Effector CD8-positive, alpha-beta T cell (primary cell): ENCODE results near the gene ZNF747.
"Not testable (repeated sequence)": the region's sequence is repeated elsewhere in the genome, so short reads cannot be mapped to it uniquely, and the experiment has no call there.

Source experiments
- DNase-seq: peaks from one replicate; lab custom pipeline; 2025; lab: John Stamatoyannopoulos, UW

Gene ZNF747

DNA sequence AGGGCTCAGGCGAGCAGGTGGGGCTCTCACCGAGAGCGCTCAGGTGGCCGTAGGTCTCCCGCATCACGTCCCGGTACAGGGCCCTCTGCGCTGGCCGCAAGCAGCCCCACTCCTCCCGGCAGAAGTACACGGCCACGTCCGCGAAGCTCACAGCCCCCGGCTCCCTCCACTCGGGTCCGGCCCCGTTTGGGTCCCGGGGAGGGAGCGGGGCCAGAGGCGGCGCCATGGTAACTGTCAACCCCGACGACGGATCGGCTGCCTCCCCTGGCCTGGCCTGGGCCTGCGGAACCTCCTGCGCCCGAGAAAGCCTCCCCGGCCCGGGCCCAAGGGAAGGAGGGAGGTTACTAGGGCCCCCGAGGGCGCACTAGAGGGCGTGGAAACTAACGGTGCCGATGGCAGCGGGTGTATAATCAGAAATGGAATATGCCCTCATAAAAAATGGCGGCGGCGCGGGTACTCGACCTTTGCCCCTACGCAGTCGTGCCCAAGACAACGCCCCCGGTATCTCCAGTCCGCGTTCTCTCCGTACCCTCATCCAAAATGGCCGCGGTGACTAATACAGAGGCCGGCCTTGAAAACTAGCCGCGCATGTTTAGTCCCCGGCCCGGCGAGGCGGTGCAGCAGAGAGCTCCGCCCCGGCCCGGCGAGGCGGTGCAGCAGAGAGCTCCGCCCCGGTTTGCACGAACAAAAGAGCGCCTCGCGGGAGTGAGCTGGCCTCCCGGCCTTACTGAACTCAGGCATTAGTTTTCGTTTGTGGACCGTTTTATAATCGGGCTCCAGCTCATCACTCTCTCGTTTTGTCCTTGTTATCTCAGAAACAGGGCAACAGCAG, 23.5 kb upstream of the ZNF747 start, which contains the start of gene ZNF764:
ZNF764 (minus strand) TSS at position 418 of the 832 bp plus-strand sequence; CDS start at position 226, 192 bp downstream.
- DNase-seq, result peak; percentile 89

DNA sequence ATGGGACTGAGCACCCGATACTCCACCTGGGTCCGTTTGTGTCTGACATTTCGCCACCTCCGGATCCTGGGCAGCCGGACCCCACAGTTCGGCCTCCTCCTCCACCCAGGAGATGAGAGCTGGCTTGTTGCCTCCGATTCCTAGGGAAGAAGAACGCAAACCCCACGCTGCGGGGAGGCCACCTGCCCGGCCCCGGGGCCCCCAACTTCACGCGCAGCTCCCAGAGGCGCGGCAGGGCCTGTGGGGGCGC, 23.0 kb upstream of the ZNF747 start:
- no peak for DNase-seq

DNA sequence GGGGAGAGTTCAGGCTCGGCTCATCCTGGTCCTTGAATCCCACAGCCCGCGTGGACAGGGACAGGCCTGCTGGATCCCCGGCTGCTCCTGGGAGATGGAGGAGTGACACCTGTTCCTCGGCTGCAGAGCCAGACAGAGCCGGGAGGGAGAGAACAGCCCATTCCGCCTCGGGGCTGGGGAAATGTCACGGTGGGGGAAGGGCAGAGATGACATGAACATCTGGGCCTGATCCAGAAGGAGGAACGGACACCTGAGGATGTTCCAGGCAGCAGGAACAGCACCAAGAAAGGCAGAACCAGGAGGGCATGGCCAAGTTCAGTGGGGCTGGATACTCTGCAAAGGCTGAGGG, 21.4 kb upstream of the ZNF747 start:
- DNase-seq, result no peak

DNA sequence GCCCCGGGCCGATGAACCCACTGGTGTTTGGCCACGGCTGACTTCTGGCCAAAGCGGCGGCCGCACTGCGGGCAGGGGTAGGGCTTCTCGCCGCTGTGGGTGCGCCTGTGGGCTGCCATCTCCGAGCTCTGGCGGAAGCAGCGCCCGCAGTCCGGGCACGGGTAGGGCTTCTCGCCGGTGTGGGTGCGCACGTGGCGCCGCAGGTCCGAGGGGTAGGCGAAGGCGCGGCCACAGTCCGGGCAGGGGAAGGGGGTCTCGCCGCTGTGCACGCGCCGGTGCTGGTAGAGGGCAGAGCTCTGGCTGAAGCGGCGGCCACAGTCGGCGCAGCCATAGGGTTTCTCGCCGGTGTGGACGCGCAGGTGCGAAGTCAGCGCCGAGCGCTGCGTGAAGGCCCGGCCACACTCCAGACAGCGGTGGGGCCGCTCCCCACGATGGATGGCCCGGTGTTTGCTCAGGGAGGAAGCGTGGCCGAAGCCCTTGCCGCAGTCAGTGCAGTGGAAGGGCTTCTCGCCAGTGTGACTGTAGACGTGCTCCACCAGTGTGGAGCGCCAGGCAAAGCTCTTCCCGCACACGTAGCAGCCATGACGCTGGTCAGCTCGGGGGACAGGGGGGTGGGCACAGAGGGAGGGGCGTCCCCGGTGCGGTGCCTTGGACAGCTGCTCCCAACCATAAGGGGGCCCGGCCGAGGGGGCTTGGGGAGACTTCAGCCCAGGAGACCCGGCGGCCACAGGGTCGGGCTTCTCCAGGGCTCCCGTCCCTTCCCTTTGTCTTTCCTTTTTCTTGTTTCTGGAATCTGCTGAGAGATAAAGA, 20.9 kb upstream of the ZNF747 start:
- DNase-seq, result no peak

DNA sequence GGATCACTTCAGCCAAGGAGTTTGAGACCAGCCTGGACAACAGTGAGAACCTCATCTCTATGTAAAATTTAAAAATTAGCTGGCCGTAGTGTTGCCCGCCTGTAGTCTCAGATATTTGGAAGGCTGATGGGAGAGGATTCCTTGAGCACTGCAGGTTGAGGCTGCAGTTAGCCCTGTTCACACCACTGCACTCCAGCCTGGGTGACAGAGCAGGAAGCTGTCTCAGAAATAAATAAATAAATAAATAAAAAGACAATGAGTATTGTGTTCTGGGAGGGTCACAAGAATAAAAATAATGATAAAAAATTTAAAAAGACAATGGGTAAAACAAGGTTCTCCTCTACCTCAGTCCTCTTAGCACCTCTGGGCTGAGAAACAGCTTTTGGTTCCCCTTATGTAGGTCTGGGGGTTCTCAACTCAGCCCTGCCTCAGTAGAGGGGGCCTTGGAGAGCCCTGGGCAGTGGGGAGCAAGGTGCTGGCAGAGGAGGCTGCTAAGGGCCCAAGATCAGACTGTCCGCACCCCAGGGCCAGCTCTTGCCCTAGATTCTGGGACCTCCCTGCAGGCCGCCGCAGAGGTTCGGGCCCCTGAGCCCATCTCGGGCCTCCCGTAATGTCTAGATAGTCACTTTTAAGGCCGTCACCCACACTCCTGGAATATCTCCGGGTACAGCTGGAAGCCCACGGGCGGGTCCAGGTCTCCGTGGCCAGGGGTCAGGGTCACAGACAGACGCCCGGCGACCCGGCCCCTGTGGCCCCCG, 20.1 kb upstream of the ZNF747 start:
- no peak for DNase-seq

DNA sequence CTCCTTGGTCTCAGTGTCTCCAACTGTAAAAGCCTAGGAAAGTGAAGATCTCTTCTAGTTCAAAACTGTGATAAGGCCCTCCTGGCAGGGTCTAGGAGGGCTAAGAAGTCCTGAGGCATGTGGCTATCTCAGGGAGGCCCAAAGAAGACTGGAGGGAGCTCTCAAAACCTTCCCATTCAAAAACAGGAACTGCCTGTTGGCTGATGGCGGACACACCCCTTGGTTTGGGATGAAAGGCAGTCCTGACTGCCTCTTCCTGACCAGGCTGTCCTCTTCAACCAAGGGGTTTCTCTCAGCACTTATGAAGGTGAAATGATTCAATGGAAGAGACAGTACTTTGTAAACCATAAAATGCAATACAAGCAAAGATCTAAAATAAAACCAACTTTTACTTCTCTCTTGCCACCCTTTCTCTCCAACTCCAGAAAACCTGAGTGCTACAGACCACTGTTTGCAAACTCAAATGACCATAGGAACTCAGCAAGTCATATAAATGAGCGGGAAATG, 18.8 kb upstream of the ZNF747 start:
- no peak for DNase-seq

DNA sequence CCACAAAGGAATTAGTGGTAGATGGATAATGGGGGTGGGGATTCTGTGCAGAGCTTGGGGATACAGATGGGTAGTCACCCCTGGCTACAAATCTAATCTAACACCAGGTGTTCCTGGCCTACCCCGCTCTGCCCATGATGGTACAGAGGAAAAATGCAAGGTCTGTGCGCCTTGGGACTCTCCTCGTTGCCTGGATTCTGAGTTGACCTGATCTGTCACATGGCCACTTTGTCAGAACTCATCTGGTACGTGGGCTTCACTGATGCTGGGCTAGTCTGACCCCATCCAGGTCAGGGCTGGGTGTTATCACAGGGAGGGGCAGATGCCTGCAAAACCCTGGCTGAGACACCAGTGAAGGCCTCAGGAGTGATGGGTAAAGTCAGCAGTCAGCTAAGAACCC, 18.3 kb upstream of the ZNF747 start:
- no peak for DNase-seq

DNA sequence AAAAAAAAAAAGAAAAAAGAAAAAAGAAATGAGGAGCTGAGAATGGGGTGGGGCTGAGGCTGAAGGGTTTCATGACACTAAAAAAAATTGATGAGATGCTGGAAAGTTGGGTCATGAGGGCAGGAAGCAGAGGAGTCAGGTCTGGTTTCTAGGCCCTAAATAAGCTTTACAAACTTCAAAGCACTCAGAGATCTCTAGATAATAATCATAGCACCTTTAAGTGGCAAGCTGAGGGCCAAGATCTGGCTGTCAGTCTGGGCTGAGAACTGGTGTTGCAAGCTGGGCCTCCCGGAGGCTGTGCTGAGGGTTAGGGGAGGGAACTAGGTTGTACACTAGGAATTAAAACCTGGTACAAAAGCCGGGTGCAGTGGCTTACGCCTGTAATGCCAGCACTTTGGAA, 17.1 kb upstream of the ZNF747 start:
- DNase-seq, result peak; percentile 31

DNA sequence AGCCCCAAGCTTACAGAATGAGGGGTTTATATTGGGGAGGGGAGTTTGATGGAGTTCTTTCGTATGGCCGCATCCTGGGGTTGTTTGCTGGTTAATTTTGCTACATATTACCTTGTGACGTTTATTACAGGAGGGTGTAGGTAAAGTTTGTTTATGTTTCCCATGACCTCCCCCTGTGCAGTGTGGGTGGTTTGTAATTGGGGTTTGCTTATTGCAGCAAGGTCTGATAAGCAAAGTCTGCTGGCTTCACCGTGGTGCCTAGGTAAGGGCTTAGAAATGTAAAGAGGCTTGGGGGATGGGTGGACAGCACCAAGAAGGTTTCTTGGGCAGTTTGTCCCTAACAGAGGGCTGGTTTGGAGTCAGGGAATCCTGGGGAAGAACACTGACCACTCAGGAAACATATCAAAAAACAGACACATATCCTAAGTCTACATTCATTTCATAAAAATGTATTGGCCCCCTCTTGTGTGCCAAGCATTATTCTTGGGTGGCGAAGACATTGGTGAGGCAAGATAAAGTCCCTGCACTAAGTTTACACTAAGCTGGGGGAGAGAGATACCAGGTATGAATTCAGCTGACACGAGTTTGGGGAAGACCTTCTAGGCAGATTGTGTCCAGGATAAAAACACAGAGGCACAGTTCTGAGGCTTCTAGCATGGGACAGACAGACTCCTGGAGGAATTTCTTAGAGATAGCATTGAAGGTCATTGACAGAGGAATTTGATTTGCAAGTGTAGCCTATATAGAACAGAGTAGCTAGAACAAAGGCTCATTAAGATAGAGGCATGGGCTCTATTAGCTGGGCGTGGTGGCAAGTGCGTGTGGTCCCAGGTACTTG, 14.0 kb upstream of the ZNF747 start:
- DNase-seq, result no peak

DNA sequence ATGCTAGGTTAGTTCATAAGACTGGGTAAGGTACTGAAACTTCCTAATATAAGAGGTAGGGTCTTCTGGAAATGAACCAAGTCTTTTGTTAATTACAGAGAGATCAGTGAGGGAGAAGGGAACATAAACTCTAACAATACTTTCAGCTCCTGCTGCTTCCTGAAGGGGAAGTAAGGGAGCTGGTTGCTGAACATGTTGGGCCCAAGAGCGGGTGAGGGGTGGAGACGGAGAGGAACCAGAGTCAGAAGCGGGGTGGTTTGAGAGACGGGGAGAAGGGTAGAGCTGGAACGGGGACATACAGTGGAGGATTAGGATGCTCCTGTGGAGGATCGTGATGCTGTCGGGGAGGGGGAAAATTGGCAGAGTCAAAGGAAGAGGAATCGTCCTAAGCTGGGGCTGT, 11.5 kb upstream of the ZNF747 start:
- no peak for DNase-seq

DNA sequence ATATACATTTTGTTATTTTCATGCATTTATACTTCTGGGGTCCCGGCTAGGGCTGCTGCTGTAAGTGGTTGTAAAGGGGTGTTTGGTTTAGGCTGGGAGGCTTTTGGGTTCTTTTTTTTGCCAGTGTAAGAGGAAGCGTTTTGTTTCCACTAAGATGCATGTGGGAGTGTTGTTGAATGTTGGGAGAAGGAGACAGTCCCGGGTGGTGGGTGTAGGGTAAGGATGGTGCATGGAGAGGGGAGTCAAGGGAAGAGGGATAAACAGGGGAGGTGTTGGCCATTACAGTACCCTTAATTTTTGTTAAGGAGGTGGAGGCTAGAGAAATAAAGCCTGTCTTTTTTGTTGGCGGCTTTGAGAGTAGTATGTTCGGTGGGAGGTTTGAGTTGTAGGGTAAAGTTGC, 8.4 kb upstream of the ZNF747 start:
- DNase-seq, result no peak

DNA sequence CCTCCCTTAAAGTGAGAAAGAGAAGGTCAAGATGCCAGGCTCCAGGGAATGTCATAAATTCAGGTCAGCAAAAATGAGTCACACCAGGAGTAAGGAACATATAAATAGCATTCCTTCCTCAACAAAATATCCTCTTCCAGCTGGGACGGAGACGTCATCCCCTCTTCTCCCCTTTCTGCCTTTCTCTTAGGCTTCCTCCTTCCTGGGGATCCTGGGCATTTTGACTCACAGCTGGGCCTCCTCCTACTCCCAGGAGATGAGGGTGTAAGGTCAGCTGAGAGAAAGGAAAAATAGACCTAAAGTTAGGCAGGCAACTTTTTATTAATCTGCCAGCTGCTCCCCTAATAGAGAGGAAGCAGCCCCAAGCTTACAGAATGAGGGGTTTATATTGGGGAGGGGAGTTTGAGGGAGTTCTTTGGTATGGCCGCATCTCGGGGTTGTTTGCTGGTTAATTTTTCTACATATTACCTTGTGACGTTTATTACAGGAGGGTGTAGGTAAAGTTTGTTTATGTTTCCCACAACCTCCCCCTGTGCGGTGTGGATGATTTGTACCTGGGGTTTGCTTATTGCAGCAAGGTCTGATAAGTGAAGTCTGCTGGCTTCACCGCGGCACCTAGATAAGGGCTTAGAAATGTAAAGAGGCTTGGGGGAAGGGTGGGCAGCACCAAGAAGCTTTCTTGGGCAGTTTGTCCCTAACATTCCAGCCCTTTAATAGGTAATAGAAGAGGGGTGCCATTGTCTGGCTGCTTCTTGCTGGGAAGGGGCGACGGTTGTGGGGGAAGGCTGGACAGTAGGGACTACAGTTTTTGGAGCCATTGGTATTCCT, 7.1 kb upstream of the ZNF747 start:
- no peak for DNase-seq

DNA sequence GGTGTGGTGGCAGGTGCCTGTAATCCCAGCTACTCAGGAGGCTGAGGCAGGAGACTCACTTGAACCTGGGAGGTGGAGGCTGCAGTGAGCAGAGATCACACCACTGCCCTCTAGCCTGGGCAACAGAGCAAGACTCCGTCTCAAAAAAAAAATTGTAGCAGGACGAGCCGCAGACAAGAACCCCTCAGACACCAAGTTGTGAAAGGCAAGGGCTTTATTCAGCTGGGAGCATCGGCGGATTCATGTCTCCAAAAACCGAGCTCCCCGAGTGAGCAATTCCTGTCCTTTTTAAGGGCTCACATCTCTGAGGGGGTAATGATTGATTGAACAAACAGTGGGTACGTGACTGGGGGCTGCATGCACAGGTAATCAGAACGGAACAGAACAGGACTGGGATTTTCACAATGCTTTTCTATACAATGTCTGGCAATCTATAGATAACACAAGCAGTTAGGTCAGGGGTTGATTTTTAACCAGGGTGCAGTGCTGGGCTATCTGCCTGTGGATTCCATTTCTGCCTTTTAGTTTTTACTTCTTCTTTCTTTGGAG, 6.3 kb upstream of the ZNF747 start:
- not testable (repeated sequence) for DNase-seq

DNA sequence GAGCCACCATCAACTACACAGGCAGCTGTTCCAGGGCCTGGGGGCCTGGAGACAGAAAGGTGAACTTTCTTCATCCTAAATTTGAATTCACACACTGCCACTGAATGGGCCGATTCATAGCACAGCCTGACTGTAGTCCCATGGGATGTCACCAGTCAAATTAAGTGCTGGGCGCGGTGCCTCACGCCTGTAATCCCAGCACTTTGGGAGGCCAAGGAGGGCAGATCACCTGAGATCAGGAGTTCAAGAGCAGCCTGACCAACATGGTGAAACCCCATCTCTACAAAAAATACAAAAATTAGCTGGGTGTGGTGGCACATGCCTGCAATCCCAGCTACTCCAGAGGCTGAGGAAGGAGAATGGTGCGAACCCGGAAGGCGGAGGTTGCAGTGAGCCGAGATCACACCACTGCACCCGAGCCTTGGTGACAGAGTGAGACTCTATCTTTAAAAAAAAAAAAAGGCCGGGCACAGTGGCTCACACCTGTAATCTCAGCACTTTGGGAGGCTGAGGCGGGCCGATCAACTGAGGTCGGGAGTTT, 5.4 kb upstream of the ZNF747 start:
- not testable (repeated sequence) for DNase-seq

DNA sequence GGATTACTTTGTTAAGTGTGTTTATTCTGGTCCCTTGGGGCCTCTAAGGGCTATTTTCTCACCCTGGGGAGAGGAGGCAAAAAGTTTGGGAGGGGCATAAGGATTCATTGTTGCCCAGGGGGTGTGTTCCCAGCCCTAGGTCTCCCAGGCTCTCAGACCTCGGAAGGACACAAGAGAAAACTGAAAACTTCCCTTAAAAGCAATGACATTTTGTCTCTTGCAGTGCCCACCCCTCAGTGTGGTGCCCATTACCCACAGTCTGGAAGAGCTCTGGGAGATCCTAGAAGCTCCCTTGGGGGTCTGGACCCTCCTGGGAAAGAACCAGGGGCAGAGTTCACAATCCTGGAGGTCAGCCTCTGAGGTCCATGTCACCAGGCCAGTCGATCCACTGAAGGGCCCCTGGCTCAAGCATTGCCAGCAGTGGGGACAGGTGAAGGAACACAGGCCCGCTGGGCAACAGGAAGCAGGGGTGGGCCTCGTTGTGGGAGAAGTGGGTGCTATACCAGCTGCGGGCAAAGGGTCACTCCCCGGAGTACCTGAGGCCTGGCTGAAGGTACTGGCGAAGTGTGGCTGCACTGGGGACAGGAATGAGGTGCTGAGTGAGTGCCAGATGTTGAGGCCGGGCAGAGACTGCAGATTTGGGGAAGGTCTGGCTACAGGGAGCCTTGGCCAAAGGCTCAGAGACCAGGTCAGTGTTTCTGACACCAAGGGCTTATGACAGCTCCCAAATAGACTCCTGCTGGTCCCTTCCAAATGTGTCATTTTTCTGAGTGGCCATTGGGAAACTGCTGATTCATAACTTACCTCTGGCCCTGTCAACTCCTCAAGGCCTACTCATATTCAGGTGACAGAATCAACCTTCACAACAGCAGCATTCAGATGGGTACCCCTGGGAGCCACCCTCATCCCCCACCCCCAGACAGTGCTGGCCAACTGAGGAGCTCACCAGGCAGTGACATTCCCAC, 4.6 kb upstream of the ZNF747 start:
- no peak for DNase-seq

DNA sequence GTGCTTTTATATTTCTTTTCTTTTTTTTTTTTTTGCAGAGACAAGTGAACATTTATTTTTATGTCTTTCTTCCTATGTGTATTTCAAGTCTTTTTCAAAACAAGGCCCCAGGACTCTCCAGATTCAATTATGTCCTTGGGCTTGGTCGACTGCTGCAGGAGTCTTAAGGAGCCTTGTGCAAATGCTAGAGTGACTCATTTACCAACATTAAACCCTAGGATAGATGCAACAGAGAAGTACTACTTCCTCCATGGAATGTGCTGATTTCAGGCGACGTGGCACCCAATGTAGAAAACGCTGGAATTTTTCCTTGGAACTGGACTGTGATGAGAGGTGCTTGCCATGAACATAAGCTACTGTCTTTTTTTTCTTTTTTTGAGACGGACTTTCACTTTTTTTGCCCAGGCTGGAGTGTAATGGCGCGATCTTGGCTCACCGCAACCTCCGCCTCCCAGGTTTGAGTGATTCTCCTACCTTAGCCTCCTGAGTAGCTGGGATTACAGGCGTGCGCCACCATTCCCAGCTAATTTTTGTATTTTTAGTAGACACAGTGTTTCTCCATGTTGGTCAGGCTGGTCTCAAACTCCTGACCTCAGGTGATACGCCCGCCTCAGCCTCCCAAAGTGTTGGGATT, 1.9 kb upstream of the ZNF747 start:
- DNase-seq, result not testable (repeated sequence)

DNA sequence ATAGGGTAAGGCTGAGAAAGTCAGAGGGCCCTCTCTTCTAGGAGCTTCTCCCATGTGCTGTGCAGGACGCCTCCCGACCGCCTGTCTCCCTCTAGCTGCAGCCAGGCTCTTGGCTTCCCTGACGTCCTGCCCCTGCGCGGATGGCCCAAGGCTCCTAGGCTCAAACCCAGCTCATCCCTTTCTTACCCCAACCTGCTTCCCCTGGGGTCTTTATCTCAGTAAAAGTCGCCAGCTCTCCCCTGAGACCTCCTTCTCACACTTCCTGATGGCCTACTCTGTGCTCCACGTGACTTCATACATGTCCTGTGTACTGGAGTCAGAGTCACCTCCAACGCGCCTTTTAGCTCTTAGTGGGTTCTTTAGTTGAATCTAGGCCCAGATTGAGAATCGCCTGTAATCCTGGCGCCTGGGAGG, 1.1 kb upstream of the ZNF747 start:
- peak; percentile 15 for DNase-seq

DNA sequence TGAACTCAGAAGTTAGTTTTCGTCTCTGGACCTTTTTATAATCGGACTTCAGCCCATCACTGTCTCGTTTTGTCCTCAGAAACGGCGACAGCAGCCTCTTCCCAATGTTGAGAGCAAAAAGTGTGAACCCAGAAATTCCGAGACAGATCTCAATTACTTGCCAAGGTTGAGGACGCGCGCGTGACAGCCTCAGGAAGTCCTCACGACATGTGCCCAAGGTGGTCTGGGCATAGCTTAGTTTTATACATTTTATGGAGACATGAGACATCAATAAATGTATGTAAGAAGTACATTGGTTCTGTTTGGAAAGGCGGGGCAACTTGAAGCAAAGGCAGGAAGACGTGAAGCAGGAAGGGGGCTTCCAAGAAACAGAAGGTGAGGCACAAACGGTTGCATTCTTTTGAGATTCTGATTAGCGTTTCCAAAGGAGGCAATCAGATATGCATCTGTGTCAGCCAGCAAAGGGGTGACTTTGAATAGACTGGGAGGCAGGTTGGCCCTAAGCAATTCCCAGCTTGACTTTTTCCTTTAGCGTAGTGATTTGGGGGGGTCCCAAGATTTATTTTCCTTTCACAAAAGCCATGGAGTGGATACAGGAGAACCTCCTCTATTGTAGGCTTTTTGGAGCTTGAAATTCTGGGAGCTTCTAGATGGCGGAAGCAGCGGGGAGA, 583 bp upstream of the ZNF747 start:
- peak; percentile 19 for DNase-seq
